ENCODE data around the gene NEIL3.

Gene NEIL3

DNA sequence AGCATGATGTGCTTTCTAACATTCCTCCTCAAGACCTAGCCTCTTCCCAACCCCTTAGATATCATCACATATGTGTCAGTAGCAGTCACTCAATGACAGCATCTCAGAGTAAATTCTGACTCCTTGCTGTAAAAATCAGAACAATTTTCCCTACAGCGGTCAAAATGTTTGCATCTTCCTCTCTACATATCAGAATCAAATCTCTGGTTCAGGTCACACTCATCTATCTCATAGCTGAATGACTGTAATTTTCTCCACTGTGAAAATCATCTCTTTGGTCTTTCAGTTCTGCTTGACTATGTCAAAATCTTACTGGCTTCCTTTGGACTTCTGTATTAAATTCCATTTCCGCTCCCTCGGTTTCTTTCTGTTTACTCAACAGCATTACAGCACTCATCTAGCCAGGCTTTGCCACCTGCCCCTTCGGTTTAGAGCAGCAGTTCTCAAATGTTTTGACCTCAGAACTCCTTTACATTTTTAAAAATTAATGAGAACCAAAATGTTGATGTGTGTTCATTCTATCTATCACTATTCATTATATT, 75.3 kb downstream of the NEIL3 start:
- TF ChIP-seq, protein P1, sequence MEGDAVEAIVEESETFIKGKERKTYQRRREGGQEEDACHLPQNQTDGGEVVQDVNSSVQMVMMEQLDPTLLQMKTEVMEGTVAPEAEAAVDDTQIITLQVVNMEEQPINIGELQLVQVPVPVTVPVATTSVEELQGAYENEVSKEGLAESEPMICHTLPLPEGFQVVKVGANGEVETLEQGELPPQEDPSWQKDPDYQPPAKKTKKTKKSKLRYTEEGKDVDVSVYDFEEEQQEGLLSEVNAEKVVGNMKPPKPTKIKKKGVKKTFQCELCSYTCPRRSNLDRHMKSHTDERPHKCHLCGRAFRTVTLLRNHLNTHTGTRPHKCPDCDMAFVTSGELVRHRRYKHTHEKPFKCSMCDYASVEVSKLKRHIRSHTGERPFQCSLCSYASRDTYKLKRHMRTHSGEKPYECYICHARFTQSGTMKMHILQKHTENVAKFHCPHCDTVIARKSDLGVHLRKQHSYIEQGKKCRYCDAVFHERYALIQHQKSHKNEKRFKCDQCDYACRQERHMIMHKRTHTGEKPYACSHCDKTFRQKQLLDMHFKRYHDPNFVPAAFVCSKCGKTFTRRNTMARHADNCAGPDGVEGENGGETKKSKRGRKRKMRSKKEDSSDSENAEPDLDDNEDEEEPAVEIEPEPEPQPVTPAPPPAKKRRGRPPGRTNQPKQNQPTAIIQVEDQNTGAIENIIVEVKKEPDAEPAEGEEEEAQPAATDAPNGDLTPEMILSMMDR (IDR thresholded peaks at IDR 0.05; ENCODE audit: control extremely low read depth, extremely low read depth, low read depth, missing control alignments) = no peak
- DNase-seq (ENCODE audit: extremely low spot score) = no peak
- POLR2A ChIA-PET = no interaction called here
- CTCF ChIA-PET = no interaction called here

DNA sequence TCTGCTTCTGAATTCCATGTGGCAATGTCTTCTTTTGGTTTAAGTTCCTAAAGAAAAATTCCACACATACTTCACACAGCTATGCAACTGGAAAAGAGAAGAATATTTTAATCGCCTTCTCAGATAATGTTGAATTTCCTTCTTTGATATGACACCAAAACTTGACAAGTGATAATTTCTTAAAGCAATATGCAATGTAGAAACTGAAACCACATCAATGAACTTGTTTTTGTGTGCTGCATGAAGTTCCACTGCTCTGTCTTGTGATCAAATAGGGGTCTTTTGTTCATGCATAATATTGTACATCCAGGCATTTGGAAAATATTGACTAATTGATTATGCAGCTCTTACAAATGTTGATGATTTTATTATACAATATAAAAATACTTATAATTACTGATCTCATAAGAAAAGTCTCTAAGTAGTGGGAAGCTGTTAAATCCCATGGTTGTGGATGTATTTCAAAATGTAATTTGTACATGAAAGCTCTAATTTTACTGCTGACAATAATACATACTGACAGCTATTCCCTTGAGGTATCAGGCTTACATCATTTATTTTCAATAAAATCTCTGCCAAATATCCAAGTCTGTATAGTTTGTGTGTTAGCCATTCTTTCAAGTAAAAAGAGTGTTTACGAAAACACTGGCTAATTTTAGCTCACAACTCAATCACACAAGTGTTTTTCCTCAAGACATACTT, 76.1 kb downstream of the NEIL3 start:
- POLR2A ChIA-PET = no interaction called here
- CTCF ChIA-PET = no interaction called here
- TF ChIP-seq, protein P1 (IDR thresholded peaks at IDR 0.05; ENCODE audit: control extremely low read depth, extremely low read depth, low read depth, missing control alignments) = no peak
- DNase-seq (ENCODE audit: extremely low spot score) = no peak

DNA sequence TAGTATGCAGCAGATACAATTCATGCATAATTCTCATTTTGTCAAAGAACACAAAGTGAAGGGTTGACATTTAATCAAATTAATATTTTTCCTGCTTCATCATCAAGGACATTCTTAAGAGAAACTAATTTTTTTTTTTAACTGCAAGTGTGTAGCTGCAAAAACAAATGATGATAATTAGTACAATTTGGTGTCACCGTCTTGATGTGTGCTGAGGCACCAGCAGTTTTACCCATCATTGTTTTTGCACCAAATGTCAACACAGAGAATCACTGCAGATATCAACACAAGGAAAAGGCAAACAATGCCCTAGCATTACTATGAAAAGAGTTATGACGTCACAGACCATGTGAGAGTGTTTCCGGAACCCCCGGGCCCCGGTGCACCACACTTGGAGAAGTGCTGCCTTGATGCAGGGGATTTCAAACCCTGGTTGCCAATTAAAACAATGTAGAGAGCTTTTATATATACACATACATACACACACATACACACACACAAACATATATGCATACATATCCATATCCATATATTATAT, 76.7 kb downstream of the NEIL3 start:
- ChIA-PET POLR2A (no interaction called here), CTCF (interaction anchor here (0.8 kb wide), 1 partner anchor 46 kb away, joined by 3 read pairs; no protein-coding TSS in a partner anchor)
- no peak for DNase-seq (ENCODE audit: extremely low spot score)
- TF ChIP-seq, protein P1 (IDR thresholded peaks at IDR 0.05; ENCODE audit: control extremely low read depth, extremely low read depth, low read depth, missing control alignments) = no peak

DNA sequence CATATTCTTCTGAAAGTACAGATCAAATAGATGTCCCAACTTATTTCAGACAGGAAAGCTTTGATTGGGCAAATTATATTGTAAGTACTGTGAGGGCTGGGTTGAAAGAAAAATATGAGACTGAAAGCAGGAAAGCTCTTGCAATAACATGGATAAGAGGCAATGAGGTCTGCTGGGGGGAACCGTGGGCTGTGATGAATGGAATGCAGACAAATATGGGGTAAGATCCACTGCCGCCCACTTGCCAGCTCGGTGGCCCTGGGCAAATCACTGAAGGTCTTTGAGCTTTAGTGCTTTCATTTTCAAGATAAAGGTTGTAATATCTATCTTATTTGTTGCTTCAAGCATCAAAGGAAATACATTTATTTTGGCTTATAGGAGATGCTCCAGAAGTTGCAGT, 81.6 kb downstream of the NEIL3 start:
- no peak for DNase-seq (ENCODE audit: extremely low spot score)
- ChIA-PET CTCF (interaction anchor here (1.2 kb wide), 1 partner anchor 11 kb away, joined by 3 read pairs; no protein-coding TSS in a partner anchor), POLR2A (no interaction called here)
- TF ChIP-seq, protein P1 (IDR thresholded peaks at IDR 0.05; ENCODE audit: control extremely low read depth, extremely low read depth, low read depth, missing control alignments) = no peak

DNA sequence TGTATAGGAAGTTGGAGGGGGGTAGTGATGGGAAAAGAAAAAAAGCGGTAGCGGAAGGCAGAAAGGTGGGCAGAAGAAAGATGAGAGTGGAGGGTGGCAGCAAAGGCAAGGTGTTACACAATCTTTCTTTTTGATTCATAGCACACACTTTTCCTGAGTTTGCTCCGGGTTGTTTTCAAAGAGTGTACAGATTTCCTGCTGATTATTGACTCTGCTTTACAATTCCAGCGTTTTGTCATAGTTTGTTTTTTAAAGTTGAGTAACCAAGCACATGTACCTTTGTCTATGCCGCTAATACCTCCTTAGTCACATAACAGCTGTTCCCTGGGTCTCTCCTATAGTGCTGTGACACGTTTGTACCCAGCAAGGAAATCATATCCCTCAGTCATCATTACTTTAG, 82.3 kb downstream of the NEIL3 start:
- TF ChIP-seq, protein P1 (IDR thresholded peaks at IDR 0.05; ENCODE audit: control extremely low read depth, extremely low read depth, low read depth, missing control alignments) = no peak
- ChIA-PET POLR2A (no interaction called here), CTCF (interaction anchor here (1.2 kb wide), 1 partner anchor 11 kb away, joined by 3 read pairs; no protein-coding TSS in a partner anchor)
- no peak for DNase-seq (ENCODE audit: extremely low spot score)

DNA sequence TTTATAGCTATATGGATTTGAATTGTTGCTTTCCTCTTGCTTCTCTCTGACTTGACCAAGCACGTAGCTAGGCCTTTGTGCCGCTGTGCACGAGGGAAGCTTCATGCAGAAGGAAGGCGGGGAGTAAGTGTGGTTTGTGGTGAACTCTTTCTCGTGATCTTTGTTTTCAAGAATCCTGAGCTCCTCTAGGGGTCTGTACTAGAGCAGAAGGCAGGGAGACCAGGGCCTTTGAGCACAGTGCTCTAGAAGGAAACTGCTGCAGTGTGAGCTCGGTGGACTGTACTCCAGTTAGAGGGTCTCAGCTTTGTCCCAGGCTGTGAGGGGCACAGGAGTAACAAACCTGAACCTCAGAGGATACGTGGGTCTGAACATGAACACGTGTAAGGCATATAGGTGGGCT, 83.6 kb downstream of the NEIL3 start:
- TF ChIP-seq, protein P1 (IDR thresholded peaks at IDR 0.05; ENCODE audit: control extremely low read depth, extremely low read depth, low read depth, missing control alignments) = no peak
- ChIA-PET POLR2A (no interaction called here), CTCF (interaction anchor here (0.9 to 1.5 kb wide), 4 partner anchors 12 to 346 kb away, joined by 3 to 5 read pairs (median 4); no protein-coding TSS in a partner anchor)
- no peak for DNase-seq (ENCODE audit: extremely low spot score)

Measured in GM10248 (cell line).